Panc1 (cell line): ENCODE data around the gene SHB. TPM values are rescaled to one million over a fixed set of nuclear protein-coding genes. Genes with fewer than 3 reads are reported as not detected.

Experiments used
- ATAC-seq: fragments of 200-7000 bp; cut with Tn5 transposase; 2 replicates; pipeline ENCODE4 v1.9.1; 2020; ENCODE audit warnings: mild to moderate bottlenecking, moderate library complexity
- BruUV-seq: library from RNA; stranded (reverse); fragments of 400-500 nt; replicated peaks from 2 replicates; lab custom pipeline; 2021; lab: Mats Ljungman, UMichigan
- CTCF ChIA-PET: fragments of 300-600 bp; sonication (Branson Sonifier 250); formaldehyde crosslinking; loops from one replicate; lab custom pipeline; 2022; ENCODE audit warnings: antibody characterized with exemption; lab: Charles Lee
- POLR2A ChIA-PET: fragments of 300-600 bp; sonication (Branson Sonifier 250); formaldehyde crosslinking; loops from one replicate; lab custom pipeline; 2022; ENCODE audit warnings: antibody characterized with exemption; lab: Charles Lee
- DNase-seq: peaks from one replicate; pipeline ENCODE4 v3.0.0-alpha.2; 2010; ENCODE audit warnings: low read depth, low spot score
- H3K27ac ChIP-seq: 2 replicates; pipeline ENCODE4 v1.5.1; 2011; ENCODE audit warnings: mild to moderate bottlenecking, low read length, inconsistent platforms
- H3K27me3 ChIP-seq: fragments of 200-500 bp; sonication (Bioruptor generic); 2 replicates; pipeline ENCODE4 v1.6.0; 2014; ENCODE audit warnings: low read length, inconsistent platforms; ENCODE audit not compliant: control insufficient read depth, insufficient read depth
- H3K36me3 ChIP-seq: fragments of 200-500 bp; sonication (Bioruptor generic); 2 replicates; pipeline ENCODE4 v1.5.1; 2014; ENCODE audit warnings: inconsistent platforms, mild to moderate bottlenecking, low read length, moderate library complexity; ENCODE audit not compliant: control insufficient read depth, insufficient read depth
- H3K4me1 ChIP-seq: 2 replicates; pipeline ENCODE4 v1.5.1; 2011; ENCODE audit warnings: inconsistent platforms, mild to moderate bottlenecking, low read length, moderate library complexity; ENCODE audit not compliant: control insufficient read depth, insufficient read depth
- H3K4me3 ChIP-seq, 2 experiments: 2 replicates each; pipeline ENCODE4 v1.5.1; 2011 to 2012; ENCODE audit warnings: low read depth in 2 of 2, low read length in 2 of 2, mild to moderate bottlenecking in 2 of 2, inconsistent platforms in 1 of 2, moderate library complexity in 1 of 2
- H3K9me3 ChIP-seq: fragments of 200-500 bp; sonication (Bioruptor generic); 2 replicates; pipeline ENCODE4 v1.5.1; 2014; ENCODE audit warnings: low read depth, mild to moderate bottlenecking, inconsistent platforms, low read length, moderate library complexity; ENCODE audit not compliant: control insufficient read depth, insufficient read depth
- CTCF ChIP-seq: fragments of 450-650 bp; IDR thresholded peaks from 2 replicates; pipeline ENCODE4 v1.5.1; 2017; ENCODE audit warnings: mild to moderate bottlenecking
- POLR2AphosphoS5 ChIP-seq: IDR thresholded peaks from 2 replicates; pipeline ENCODE4 v1.6.1; 2012; ENCODE audit warnings: mild to moderate bottlenecking, low read depth, low read length, moderate library complexity
- REST ChIP-seq, 2 experiments: IDR thresholded peaks; 2 replicates each; pipeline ENCODE4 v1.6.1; 2011 to 2012; ENCODE audit warnings: low read depth in 2 of 2, control low read depth in 1 of 2, low read length in 1 of 2, mild to moderate bottlenecking in 1 of 2, moderate library complexity in 1 of 2; ENCODE audit not compliant: insufficient read depth in 1 of 2
- SIN3A ChIP-seq: IDR thresholded peaks from 2 replicates; pipeline ENCODE4 v1.6.1; 2012; ENCODE audit warnings: low read depth, mild to moderate bottlenecking, low read length, moderate library complexity, borderline replicate concordance; ENCODE audit not compliant: insufficient read depth
- TCF7L2 ChIP-seq: IDR thresholded peaks from 2 replicates; pipeline ENCODE4 v1.6.1; 2011; ENCODE audit warnings: mild to moderate bottlenecking, low read depth, low read length, inconsistent platforms
- in situ Hi-C: cut with HindIII; loops from 2 replicates; pipeline ENCODE4 v1.10.0; 2016; ENCODE audit warnings: low sequenced_read_pairs, low pct_unique_long_range_greater_than_20kb
- intact Hi-C: fragments of 100-400 bp; cut with micrococcal nuclease; formaldehyde crosslinking; loops from one replicate; pipeline ENCODE4 v1.10.0; 2022; ENCODE audit not compliant: unreplicated experiment
- total RNA-seq: library from RNA; stranded (reverse); gene quantifications from one replicate; pipeline ENCODE4 v1.2.1, GENCODE V29; 2021; ENCODE audit not compliant: unreplicated experiment

The SHB gene
- total RNA-seq, 1 experiment from 2014 or later: 59.9 TPM

- Histone ChIP-seq H3K4me1 (peaks cover 32% of the 10 kb centered on the region), H3K27ac (peak overlapping the region; percentile 56), H3K9me3 (no peaks in the 10 kb centered on the region), H3K27me3 (no peaks in the 10 kb centered on the region), H3K4me3 (no peak overlapping the region), H3K36me3 (peaks cover 6% of the 10 kb centered on the region)
- in situ Hi-C loops: no loop called here
- no TSS peak for BruUV-seq
- TF ChIP-seq REST (IDR thresholded peaks at IDR 0.05; ENCODE audit: insufficient read depth in 1 of 2, low read depth in 2 of 2, low read length in 1 of 2) (no peak), POLR2AphosphoS5 (0 out of 2 replicates have a peak, but pooled peaks have one; percentile 31)
- POLR2A ChIA-PET: no interaction called here
- intact Hi-C loops: no loop called here
- CTCF ChIA-PET: no interaction called here
- peak; percentile 73 for DNase-seq
- peak; percentile 70 for ATAC-seq
Measured at GRCh38 chr9:37953775-37954437, 115.1 kb downstream of the SHB start.

GRCh38 chr9:37953206-37953774 lies 115.7 kb downstream of the SHB start:
- ATAC-seq (no peak), DNase-seq (no peak)
- intact Hi-C loops (no loop called here), in situ Hi-C loops (no loop called here)
- TF ChIP-seq TCF7L2: no peak
- no peak for TF ChIP-seq POLR2AphosphoS5
- no peak for TF ChIP-seq SIN3A
- no peak for TF ChIP-seq REST (IDR thresholded peaks at IDR 0.05; ENCODE audit: insufficient read depth in 1 of 2, low read depth in 2 of 2, low read length in 1 of 2)
- TF ChIP-seq CTCF: no peak
- Histone ChIP-seq H3K27me3 (no peaks in the 10 kb centered on the region), H3K9me3 (no peaks in the 10 kb centered on the region), H3K36me3 (peaks cover 6% of the 10 kb centered on the region), H3K27ac (peak overlapping the region; percentile 56), H3K4me1 (peaks cover 32% of the 10 kb centered on the region), H3K4me3 (no peak overlapping the region)
- ChIA-PET CTCF (no interaction called here), POLR2A (no interaction called here)
- BruUV-seq: no TSS peak
